H4 (cell line): Measurements from ENCODE around the gene PHF20. TPM values are rescaled to one million over a fixed set of nuclear protein-coding genes. Genes with fewer than 3 reads are reported as not detected.
"Not testable (repeated sequence)": the region's sequence is repeated elsewhere in the genome, so short reads cannot be mapped to it uniquely, and the experiment has no call there.

Source experiments
- DNase-seq: peaks from one replicate; pipeline ENCODE4 v3.0.0-alpha.2; 2015; ENCODE audit warnings: low spot score
- total RNA-seq: library from RNA; depleted of rRNA; stranded (reverse); fragments of >200 nt; shearing (Covaris generic); gene quantifications from 2 replicates; pipeline ENCODE4 v1.2.3, GENCODE V29; 2014

PHF20 gene
- total RNA-seq, 1 experiment from 2014 or later = 15.0 TPM

DNA sequence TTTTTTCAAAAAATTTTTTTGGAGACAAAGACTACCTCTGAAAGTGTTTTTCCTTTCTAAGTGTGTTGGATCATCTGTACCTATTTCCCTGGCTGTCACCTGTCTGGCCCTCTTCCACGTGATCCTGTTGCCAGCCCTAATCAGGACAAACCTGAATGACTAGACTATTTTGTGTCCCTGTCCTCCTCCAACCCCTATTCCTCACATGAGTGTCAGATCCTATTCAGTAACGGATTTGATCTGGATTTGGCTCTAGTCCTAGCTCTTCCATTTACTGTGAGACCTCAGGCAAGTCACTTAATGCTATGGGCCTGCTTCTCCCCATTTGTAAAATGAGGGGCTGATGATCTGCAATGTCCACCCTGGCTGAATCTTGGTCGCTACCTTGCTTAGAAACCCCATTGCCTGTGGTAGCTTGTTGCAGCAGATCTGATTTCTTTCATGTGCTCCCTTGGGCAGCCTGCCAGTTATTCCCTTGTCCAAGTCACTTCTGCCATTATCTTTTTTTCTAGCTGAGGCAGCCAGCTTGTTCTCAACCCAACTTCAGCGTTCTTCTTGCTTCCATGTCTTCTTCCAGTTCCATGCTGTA is 4.8 kb downstream of the PHF20 start:
- no peak for DNase-seq

DNA sequence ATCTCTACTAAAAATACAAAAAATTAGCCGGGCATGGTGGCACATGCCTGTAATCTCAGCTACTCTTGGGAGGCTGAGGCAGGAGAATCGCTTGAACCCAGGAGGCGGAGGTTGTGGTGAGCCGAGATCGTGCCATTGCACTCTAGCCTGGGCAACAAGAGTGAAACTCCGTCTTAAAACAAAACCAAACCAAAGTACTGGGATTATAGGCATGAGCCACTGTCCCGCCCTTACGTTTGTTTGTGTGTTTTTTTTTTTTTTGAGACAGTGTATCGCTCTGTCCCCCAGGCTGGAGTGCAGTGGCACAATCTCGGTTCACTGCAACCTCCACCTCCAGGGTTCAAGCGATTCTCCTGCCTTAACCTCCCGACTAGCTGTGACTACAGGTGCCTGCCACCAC is 12.0 kb downstream of the PHF20 start:
- DNase-seq = not testable (repeated sequence)

DNA sequence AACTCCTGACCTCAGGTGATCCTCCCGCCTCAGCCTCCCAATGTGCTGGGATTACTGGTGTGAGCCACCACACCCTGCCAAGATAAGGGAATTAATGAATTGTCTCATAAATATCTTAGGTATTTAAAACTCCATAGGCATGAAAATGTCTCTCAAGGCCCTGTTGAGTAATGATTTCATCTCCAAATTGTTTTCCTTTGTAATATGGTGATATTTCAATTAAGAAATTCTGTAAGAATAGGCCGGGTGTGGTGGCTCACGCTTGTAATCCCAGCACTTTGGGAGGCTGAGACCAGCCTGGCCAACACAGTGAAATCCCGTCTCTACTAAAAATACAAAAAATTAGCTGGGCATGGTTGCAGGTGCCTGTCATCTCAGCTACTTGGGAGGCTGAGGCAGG is 13.7 kb downstream of the PHF20 start:
- DNase-seq = not testable (repeated sequence)

DNA sequence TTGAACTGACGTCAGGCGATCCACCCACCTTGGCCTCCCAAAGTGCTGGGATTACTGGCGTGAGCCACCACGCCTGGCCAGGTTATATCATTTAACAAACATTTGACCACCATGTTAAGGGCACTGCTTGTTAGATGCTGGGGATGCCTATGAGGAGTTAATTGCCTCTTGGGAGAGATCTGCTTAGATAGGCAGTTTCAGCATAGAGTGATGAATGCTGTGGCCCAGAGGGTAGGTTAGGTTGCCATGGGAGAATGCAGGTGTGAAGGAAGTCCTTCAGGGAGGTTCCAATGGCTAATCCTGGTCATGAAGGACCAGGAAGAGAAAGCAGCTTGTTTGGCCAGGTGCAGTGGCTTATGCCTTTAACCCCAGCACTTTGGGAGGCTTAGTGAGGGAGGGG is 17.0 kb downstream of the PHF20 start:
- no peak for DNase-seq

- DNase-seq = no peak
These were observed 19.3 kb downstream of the PHF20 start for GRCh38 chr20:35791097-35791496.

GRCh38 chr20:35791821-35792220 is 20.0 kb downstream of the PHF20 start:
- DNase-seq = no peak

DNA sequence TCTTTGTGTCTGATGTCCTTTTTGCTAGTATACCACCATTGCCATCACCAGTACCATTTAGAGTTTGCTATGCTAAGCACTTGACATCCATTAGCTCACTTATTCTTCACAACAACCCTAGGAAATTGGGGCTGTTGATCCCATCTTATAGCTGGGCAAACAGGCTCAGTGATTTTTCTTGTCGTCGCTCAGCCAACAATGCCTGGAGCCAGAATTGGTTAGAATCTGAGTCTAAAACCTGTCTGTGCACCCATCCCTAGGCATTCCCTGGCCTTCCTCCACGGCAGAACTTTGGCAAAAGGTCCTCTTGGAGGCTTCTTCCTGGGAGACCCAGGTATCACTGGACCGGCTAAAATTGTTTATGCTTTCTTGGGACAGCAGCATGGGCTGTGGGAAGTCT is 20.9 kb downstream of the PHF20 start:
- no peak for DNase-seq

DNA sequence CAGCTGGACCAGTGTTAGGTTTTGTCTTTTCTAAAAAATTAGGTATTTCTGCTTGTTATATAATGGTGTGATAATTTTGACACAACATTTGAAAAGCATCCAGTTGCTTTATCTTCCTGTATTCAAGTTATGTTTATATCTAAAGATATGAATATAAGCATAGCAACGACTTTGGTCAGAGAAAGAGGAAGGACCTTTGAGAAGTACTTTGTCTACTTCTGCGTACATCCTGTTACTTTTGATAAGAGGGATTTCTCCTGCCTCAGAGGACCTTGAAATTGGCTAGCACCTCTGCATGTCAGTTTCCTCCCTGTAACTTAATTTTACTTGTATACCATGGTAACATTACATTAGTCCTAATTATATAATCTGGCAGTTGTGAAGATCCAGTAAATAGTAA is 24.8 kb downstream of the PHF20 start:
- no peak for DNase-seq

DNA sequence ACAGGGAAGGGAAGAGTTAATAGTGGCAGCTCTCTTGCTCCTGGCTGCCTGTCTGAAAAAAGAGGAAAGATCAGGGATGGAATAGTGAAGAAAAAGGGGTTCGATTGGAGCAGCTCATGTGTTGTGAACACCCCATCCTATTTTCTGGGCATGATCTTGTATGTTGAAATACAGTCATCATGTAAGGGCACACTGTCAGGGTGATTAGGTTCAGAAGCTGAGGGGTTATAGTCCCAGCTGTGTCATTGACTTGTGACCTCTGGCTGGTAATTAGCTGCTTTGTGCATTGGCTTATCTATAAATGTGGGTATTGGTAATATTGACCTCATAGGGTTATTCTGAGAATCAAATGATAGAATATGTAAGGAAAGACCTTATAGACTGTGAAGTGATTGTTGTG is 30.1 kb downstream of the PHF20 start:
- DNase-seq = no peak

DNA sequence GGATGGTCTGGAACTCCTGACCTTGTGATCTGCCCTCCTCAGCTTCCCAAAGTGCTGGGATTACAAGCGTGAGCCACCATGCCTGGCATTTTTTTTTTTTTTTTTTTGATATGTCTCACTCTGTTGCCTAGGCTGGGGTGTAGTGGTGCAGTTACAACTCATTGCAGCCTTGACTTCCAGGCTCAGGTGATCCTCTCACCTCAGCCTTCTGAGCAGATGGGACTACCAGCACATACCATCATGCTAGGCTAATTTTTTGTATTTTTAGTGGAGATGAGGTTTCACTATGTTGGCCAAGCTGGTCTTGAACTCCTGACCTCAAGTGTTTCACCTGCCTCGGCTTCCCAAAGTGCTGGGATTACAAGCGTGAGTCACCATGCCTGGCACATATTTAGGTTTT is 34.3 kb downstream of the PHF20 start:
- DNase-seq = no peak

GRCh38 chr20:35807877-35808276 is 36.1 kb downstream of the PHF20 start:
- DNase-seq = no peak

DNA sequence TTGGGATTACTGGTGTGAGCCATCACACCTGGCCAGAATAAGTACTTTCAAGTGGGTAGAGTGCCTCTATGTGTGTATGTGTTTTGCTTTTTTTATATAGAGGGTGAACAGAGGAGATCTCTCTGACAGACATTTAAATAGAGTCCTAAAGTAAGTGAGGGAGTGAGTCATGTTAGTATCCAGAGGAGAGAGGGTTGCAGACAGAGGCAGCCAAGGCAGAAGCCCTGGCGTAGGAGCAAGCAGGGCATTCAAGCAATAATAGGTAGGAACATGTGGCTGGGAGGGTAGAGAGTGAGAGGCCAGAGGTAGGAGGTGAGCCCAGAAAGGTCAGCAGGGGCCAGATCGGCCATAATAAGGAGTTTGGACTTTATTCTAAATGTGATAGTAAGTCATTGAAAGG is 48.9 kb downstream of the PHF20 start:
- no peak for DNase-seq

DNA sequence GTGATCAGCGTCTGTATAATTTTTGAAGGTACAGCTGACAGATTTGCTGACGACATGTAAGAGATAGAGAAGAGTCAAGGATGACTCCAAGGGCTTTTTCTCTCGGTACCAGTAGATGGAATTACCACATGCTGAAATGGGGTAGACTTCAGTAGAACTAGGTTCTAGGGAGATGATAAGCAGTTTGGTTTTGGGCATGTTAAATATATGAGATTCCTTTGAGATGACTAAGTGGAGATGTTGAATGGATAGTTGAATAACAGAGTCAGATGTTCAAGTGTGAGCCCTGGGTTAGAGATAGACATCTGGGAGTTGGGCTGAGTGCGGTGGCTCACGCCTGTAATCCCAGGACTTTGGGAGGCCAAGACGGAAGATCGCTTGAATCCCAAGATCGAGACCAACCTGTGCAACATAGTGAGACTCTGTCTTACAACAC is 50.0 kb downstream of the PHF20 start:
- no peak for DNase-seq

- peak; percentile 18 for DNase-seq
These were observed 51.3 kb downstream of the PHF20 start for GRCh38 chr20:35823147-35823546.

GRCh38 chr20:35823937-35824336 is 52.1 kb downstream of the PHF20 start:
- DNase-seq = no peak

DNA sequence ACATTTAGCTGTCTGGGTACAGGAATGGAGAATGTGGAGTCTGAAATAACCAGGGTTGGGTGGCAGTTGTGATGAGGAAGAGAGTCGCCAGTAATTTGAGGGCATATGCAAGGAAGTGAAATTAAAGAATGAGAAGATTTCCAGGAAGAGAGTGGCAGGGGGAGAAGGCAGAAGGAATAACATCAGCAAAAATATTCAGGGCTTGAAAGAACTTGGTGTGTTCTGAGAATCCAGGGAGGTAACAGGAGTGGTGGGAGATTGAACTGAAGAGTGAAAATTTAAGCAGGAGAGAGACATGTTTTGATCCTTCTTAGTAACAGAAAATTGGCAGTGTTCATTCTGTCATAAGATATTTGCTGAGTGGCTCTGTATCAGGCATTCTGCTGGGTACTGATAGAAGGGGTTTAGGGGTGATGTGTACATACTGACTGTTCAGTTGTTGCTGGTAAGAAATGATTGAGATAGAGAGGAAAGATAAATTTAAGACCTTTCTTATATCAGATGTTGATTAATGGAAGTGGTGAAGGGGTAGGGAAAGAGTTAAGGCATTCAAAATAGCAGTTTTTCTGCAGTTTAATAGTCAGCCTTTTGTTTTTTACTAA is 54.7 kb downstream of the PHF20 start:
- no peak for DNase-seq

DNA sequence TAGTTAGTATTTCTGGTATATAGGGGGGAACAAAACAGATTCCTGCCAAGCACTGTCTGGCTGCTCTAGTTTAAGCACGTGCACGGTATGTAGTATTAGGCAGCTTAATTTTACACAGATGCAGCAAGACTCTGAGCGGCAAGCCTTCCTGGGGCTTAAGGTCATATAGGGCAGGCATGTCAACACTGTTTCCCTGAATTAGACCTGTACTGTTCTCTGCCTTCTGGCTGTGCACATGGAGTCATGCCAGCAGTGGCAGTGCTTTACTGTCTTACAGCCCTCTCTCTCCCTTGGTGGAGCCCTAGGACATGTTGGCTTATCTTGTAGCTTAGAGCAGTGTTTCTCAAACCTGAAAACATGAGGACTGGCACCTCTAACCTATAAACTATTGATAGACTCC is 56.6 kb downstream of the PHF20 start:
- DNase-seq = no peak

- DNase-seq = no peak
These were observed 57.1 kb downstream of the PHF20 start for GRCh38 chr20:35828916-35829315.

GRCh38 chr20:35830264-35830663 is 58.4 kb downstream of the PHF20 start:
- no peak for DNase-seq

DNA sequence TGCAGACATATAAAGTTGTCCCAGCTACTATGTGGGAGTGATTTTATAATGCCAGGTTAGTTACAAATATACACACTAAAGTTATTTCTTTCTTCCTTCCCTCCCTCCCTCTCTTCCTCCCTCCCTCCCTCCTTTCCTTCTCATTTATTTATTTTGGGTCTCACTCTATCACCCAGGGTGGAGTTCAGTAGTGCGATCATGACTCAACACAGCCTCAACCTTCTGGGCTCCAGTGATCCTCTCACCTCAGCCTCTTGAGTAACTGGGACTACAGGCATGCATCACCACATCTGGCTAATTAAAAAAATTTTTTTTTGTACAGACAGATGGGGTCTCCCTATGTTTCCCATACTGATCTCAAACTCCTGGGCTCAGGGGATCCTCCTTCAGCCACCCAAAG is 59.2 kb downstream of the PHF20 start:
- no peak for DNase-seq

GRCh38 chr20:35831971-35832370 is 60.2 kb downstream of the PHF20 start:
- no peak for DNase-seq

DNA sequence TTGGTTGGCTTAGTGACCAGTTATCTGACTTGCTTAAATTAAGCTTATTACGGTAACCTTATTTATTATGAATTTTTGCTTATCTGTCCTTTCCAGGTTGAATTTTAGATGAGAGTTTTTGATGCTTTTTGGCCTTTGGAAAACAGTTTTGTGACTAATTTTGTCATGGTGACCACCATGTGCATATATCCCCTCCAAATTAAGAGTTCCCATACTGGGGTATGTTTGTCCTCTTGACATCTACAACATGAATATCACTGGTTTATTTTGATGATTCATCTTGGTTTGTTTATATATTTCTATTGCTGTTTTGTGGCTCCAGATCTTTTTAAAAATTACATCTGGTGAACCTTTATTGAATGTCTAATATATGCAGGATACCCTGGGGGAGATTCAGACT is 61.4 kb downstream of the PHF20 start:
- DNase-seq = no peak

DNA sequence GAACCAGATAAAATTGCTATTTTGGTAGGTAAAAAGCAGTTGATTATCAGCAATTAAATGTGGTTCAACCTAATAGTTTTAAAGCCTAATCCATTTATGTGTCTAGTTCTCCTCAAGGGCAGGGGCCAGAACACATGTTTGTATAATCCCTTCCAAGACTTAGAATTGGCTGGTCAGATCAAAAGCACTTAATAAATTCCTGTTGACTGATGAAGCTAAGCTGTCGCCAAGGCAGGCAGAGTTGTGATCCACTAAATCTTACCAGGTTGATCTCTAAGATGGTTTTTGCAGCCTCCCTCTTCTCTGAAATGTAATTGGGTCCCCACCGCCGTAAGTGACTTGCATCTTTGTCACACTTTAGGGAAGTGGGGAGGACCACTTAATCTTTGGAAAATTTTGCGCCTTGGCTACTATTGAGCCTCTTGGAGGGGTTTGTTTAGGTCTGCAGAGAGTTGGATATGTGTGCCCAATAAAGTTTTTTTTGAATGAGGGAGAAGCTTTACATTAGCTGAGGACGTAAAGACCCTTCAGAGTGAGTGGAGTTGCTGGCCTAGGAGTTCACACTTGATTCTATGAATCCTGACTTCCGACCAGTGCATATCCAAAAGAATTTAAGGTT is 65.9 kb downstream of the PHF20 start:
- no peak for DNase-seq

GRCh38 chr20:35838205-35838604 is 66.4 kb downstream of the PHF20 start:
- DNase-seq = no peak
